Ishikawa (cell line): Measurements from ENCODE around the gene PDP2.

Experiments
- CEBPB ChIP-seq: IDR thresholded peaks from 2 replicates; pipeline ENCODE4 v1.6.1; 2012
- CREB1 ChIP-seq: IDR thresholded peaks from 2 replicates; pipeline ENCODE4 v1.6.1; 2012; ENCODE audit warnings: low read depth
- EGR1 ChIP-seq: IDR thresholded peaks from 2 replicates; pipeline ENCODE4 v1.6.1; 2012
- EP300 ChIP-seq: IDR thresholded peaks from 2 replicates; pipeline ENCODE4 v1.6.1; 2012; ENCODE audit warnings: borderline replicate concordance
- FOXM1 ChIP-seq: IDR thresholded peaks from 2 replicates; pipeline ENCODE4 v1.6.1; 2012; ENCODE audit warnings: low read depth, borderline replicate concordance
- NFIC ChIP-seq: IDR thresholded peaks from 2 replicates; pipeline ENCODE4 v1.6.1; 2012
- RAD21 ChIP-seq: IDR thresholded peaks from 2 replicates; pipeline ENCODE4 v1.6.1; 2012; ENCODE audit warnings: low read depth
- TAF1 ChIP-seq: IDR thresholded peaks from 2 replicates; pipeline ENCODE4 v1.6.1; 2012; ENCODE audit warnings: low read depth, mild to moderate bottlenecking
- TCF12 ChIP-seq: IDR thresholded peaks from 2 replicates; pipeline ENCODE4 v1.6.1; 2012; ENCODE audit warnings: low read depth
- TEAD4 ChIP-seq: IDR thresholded peaks from 2 replicates; pipeline ENCODE4 v1.6.1; 2012
- YY1 ChIP-seq: IDR thresholded peaks from 2 replicates; pipeline ENCODE4 v1.6.1; 2012; ENCODE audit warnings: low read depth
- ZBTB7A ChIP-seq: IDR thresholded peaks from 2 replicates; pipeline ENCODE4 v1.6.1; 2012; ENCODE audit warnings: low read depth
- TF ChIP-seq, protein P1 (sequence below): IDR thresholded peaks from 2 replicates; pipeline ENCODE4 v1.6.1; 2012; ENCODE audit warnings: low read depth, mild to moderate bottlenecking
- TF ChIP-seq, protein P2 (sequence below): IDR thresholded peaks from 2 replicates; pipeline ENCODE4 v1.6.1; 2012
- TF ChIP-seq, protein P3 (sequence below): IDR thresholded peaks from 2 replicates; pipeline ENCODE4 v1.6.1; 2012

Gene PDP2

DNA sequence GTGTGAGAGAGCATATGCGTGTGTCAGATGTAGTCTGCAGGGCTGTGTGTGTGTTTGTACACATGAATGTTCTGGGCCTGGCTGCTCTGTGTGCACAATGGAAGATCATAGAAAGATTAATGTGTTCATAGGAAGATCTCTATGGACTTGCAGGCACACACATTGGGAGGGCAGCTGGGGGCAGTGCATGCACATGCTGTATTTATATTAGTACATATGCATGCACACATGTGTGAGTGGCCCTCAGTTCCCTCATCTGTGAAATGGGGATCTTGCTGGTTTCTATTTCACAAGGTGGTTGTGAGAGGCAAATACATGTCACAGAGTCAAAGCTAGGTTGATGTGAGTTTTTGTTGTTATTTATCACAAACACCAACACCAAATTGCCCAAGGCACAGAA is 34.0 kb upstream of the PDP2 start:
- no peak for TF ChIP-seq YY1
- no peak for TF ChIP-seq FOXM1
- no peak for TF ChIP-seq TEAD4
- no peak for TF ChIP-seq TCF12
- TF ChIP-seq, protein P1, sequence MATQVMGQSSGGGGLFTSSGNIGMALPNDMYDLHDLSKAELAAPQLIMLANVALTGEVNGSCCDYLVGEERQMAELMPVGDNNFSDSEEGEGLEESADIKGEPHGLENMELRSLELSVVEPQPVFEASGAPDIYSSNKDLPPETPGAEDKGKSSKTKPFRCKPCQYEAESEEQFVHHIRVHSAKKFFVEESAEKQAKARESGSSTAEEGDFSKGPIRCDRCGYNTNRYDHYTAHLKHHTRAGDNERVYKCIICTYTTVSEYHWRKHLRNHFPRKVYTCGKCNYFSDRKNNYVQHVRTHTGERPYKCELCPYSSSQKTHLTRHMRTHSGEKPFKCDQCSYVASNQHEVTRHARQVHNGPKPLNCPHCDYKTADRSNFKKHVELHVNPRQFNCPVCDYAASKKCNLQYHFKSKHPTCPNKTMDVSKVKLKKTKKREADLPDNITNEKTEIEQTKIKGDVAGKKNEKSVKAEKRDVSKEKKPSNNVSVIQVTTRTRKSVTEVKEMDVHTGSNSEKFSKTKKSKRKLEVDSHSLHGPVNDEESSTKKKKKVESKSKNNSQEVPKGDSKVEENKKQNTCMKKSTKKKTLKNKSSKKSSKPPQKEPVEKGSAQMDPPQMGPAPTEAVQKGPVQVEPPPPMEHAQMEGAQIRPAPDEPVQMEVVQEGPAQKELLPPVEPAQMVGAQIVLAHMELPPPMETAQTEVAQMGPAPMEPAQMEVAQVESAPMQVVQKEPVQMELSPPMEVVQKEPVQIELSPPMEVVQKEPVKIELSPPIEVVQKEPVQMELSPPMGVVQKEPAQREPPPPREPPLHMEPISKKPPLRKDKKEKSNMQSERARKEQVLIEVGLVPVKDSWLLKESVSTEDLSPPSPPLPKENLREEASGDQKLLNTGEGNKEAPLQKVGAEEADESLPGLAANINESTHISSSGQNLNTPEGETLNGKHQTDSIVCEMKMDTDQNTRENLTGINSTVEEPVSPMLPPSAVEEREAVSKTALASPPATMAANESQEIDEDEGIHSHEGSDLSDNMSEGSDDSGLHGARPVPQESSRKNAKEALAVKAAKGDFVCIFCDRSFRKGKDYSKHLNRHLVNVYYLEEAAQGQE, result no peak
- TF ChIP-seq, protein P2, sequence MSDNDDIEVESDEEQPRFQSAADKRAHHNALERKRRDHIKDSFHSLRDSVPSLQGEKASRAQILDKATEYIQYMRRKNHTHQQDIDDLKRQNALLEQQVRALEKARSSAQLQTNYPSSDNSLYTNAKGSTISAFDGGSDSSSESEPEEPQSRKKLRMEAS, result no peak

DNA sequence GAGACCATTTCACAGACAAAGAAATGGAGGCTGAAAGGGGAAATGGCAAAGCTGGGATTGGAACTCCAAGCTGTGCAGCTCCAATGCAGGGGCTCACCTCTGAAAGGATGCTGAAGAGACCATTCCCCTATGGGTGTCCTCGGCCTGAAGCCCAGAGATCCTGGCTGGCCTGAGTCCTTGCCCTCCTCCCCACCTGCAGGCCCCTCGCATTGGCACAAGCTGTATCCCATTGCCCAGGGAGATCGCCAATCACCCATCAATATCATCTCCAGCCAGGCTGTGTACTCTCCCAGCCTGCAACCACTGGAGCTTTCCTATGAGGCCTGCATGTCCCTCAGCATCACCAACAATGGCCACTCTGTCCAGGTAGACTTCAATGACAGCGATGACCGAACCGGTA is 33.5 kb upstream of the PDP2 start:
- TF ChIP-seq CREB1, result no peak
- no peak for TF ChIP-seq TAF1

DNA sequence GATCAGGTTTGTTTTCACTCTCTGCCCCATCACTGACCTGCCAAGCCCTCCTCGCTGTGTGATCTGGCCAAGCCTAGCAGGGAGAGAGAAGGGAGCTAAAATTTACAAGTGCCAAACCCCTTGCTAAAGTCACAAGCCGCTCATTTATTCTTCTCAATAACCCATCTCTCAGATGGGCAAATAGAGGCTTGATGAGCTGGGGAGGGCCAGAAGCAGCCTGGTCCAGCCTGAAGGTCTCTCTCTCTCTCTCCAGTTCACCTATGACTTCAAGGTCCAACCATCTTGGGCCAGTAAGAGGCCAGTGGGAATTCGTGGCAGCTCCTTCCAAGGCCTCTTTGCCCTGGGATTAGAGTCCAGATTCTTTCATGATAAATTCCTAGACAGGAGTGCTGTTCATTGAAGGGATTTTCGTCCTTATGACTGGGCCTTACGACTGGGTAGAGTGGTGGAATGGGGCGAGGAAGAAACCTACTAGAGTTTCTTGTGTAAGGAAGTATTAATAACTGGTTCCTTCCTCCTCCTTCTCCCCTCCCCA is 32.7 kb upstream of the PDP2 start:
- no peak for TF ChIP-seq FOXM1

DNA sequence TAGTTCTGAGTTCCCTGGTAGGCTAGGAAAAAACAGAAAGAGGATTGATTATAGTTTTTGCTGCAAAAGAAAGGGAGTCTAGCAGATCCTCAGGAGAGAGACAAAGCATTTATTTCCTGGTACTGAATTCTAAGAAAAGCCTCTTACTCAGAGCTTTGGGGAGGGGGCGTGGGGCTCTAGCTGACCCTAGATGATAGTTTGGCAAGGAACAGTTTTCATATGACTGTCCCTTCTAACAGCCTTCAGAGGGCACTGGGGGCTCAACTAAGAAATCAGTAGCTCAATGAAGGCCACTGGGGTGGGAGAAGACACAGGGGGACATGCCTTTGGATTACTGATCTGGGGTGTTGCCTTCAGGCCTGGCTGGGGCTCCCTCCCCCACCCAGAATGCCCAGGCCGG is 32.1 kb upstream of the PDP2 start:
- TF ChIP-seq EP300, result no peak
- no peak for TF ChIP-seq CEBPB
- TF ChIP-seq, protein P3, sequence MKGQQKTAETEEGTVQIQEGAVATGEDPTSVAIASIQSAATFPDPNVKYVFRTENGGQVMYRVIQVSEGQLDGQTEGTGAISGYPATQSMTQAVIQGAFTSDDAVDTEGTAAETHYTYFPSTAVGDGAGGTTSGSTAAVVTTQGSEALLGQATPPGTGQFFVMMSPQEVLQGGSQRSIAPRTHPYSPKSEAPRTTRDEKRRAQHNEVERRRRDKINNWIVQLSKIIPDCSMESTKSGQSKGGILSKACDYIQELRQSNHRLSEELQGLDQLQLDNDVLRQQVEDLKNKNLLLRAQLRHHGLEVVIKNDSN, result no peak
- TF ChIP-seq TEAD4, result no peak
- TF ChIP-seq, protein P2, result no peak
- TF ChIP-seq FOXM1, result no peak
- TF ChIP-seq EGR1, result no peak
- no peak for TF ChIP-seq YY1
- TF ChIP-seq, protein P1, result no peak

DNA sequence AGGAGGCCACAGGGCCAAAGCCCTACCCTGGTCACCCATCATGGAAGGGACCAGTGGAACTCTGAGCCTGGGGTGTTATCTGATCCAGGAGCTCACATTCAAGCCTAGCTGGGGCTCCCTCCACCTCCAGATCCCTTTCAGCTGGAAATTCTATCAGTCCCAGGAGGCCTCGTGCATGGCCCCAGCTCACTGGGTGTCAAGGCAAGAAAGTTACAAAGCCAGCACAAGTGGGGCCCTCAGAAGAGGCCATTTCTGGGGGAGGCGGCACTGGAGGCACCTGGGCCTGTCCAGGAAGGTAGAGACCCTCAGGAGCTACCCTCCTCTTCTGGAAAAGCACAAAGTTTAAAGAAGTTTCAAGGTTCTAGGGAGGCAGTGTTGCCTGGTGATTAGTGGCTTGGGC is 31.3 kb upstream of the PDP2 start:
- TF ChIP-seq TCF12 (no peak), ZBTB7A (no peak), TAF1 (no peak), RAD21 (no peak), EGR1 (no peak), CREB1 (no peak), TEAD4 (no peak), NFIC (no peak), EP300 (no peak), FOXM1 (no peak), CEBPB (no peak)
- TF ChIP-seq, protein P3, result no peak
- TF ChIP-seq, protein P1, result no peak
- TF ChIP-seq, protein P2, result no peak
